Measurements from ENCODE around the gene WFS1. TPM values are rescaled to one million over a fixed set of nuclear protein-coding genes. Genes with fewer than 3 reads are reported as not detected.

WFS1 gene
- total RNA-seq, 1 donor from 2014 or later, result 199 TPM

DNA sequence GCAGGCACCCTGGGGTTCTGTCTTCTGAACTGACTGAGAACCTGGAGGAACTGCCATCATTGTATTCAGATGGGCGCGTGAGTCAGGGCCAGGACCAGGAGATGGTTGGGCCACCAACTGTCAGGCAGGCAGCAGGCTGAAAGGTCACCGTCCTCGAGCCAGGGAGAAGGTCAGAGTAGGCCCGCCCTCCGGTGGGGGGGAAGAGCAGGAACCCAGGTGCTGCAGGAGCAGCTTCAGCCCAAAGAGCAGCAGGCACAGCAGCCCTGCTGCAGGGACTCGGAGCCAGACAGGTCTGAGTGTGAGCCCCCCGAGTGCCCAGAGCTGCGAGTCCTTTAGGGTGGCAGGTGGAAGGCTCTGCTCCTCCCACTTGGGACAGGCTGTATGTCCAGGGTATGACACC lies 26.4 kb downstream of the WFS1 start:
- no peak for DNase-seq (ENCODE audit: extremely low read depth, low read depth, low spot score)

DNA sequence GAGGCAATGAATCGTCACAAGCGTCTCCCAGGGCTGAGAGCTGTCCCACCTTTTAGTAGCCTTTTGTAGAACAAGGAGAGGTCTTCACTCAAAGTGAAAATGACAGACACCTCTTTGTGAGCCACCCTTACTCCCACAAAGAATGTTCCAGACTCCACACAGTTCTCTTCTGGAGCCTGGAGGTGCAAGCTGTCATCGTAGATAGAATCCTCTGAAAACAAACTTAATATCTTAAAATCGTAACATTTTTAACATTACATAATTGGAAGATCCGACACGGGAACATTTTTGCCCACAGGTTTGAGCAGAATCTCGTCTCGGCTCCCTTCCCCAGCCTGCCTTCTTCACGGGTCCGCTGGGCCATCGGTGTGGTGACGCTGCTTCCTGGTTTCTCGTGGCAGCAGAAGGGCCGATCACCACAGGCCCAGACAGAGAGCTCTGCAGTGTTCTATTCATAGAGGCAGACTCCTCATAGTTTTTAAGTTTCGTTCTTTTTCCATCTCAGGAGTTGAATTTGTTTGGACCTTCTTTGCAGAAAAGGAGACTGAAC lies 27.7 kb downstream of the WFS1 start:
- DNase-seq (ENCODE audit: extremely low read depth, low read depth, low spot score), result no peak

DNA sequence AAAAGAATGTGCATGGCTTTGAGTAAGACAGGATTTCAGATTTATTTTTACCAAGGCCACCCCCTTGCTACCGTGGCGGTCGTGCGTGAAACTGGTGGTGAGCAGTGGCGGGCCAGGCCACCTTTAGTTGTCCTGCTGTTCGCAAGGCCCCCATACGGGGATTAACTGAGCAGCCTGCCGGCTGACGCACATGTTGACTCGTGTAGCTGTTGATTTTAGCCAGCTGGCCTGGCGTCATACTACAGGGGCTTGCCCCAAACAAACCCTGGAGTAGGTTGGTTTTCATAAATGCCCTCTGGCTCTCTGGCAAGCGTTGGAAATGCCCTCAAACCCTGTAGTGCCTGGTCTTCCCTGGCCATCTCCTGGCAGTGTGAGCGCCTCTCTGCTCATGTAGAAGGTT lies 28.4 kb downstream of the WFS1 start:
- no peak for DNase-seq (ENCODE audit: extremely low read depth, low read depth, low spot score)

DNA sequence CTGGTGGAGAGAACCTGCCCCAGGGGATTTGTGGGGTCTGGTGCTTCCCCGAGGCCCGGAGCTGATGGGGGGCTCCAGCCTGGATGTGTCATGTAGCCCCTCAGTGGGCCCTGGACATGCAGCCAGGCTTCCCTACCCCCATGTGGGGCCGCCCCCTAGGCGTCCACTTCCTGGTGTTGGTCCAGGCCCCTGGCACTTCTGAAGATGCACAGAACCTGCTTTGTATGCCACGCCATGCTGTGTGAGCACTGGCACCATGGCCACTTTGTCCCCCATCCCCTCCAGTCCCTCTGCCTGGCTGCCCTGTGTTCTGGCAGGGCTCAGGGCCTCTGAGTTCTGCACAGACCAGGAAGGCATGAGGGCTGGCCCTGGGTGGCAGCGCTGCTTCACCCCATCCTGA lies 29.2 kb downstream of the WFS1 start:
- no peak for DNase-seq (ENCODE audit: extremely low read depth, low read depth, low spot score)

DNA sequence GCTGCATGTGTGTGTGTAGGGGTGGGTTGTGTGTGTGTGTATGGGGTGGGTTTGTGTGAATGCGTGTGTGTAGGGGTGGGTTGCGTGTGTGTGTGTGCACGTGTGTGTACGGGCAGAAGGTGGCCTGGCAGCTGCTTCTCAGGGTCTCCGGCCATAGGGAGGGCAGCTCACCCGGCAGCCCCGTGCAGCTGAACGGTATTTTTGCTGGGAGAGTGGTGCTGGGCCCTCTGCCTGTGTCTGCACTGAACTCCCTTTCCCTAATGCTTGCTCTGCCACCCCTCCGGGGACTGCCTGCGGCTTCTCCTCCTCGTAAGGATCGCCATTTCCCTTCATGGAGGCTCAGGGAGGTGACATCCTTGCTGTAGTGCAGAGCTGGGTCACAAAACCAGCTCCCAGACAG lies 30.2 kb downstream of the WFS1 start:
- no peak for DNase-seq (ENCODE audit: extremely low read depth, low read depth, low spot score)

DNA sequence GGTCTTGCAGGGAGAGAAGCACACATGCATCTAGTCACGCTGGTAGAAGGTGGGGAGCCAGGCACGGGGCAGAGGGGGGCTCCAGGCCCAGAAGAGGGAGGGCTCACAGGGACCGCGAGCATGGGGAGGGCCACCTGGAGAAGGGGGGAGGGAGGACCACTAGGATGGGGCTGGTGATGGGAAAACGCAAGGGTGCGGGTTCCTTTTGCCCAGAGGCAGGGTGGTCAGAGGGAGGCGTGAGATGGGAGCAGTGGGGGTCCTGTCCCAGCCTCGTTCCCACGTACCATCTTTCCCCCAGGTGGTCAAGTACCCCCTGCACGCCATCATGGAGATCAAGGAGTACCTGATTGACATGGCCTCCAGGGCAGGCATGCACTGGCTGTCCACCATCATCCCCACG lies 30.7 kb downstream of the WFS1 start:
- no peak for DNase-seq (ENCODE audit: extremely low read depth, low read depth, low spot score)

DNA sequence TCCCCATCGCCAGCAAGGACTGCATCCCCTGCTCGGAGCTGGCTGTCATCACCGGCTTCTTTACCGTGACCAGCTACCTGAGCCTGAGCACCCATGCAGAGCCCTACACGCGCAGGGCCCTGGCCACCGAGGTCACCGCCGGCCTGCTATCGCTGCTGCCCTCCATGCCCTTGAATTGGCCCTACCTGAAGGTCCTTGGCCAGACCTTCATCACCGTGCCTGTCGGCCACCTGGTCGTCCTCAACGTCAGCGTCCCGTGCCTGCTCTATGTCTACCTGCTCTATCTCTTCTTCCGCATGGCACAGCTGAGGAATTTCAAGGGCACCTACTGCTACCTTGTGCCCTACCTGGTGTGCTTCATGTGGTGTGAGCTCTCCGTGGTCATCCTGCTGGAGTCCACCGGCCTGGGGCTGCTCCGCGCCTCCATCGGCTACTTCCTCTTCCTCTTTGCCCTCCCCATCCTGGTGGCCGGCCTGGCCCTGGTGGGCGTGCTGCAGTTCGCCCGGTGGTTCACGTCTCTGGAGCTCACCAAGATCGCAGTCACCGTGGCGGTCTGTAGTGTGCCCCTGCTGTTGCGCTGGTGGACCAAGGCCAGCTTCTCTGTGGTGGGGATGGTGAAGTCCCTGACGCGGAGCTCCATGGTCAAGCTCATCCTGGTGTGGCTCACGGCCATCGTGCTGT lies 31.5 kb downstream of the WFS1 start:
- DNase-seq (ENCODE audit: extremely low read depth, low read depth, low spot score), result no peak

DNA sequence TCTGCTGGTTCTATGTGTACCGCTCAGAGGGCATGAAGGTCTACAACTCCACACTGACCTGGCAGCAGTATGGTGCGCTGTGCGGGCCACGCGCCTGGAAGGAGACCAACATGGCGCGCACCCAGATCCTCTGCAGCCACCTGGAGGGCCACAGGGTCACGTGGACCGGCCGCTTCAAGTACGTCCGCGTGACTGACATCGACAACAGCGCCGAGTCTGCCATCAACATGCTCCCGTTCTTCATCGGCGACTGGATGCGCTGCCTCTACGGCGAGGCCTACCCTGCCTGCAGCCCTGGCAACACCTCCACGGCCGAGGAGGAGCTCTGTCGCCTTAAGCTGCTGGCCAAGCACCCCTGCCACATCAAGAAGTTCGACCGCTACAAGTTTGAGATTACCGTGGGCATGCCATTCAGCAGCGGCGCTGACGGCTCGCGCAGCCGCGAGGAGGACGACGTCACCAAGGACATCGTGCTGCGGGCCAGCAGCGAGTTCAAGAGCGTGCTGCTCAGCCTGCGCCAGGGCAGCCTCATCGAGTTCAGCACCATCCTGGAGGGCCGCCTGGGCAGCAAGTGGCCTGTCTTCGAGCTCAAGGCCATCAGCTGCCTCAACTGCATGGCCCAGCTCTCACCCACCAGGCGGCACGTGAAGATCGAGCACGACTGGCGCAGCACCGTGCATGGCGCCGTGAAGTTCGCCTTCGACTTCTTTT lies 32.2 kb downstream of the WFS1 start:
- DNase-seq (ENCODE audit: extremely low read depth, low read depth, low spot score), result no peak

DNA sequence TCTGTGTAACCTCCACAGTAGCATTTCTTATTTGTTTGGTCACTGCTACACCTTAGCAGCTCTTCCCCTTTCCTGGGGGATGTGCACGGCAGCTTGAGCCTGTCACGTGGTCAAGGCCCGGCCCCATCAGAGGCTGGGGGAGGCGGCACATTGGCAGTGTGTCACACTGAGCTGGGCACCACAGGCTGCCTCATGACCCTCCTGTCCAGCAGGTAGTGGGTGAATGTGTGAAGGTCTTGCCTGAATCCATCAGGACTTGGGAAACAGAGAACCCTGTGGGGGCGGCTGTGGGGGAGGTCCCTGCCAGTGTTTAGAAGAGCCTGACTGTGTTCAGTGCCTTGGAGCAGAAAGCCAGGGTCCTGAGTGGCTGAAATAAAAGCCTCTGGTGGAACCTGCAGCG lies 33.2 kb downstream of the WFS1 start:
- no peak for DNase-seq (ENCODE audit: extremely low read depth, low read depth, low spot score)

DNA sequence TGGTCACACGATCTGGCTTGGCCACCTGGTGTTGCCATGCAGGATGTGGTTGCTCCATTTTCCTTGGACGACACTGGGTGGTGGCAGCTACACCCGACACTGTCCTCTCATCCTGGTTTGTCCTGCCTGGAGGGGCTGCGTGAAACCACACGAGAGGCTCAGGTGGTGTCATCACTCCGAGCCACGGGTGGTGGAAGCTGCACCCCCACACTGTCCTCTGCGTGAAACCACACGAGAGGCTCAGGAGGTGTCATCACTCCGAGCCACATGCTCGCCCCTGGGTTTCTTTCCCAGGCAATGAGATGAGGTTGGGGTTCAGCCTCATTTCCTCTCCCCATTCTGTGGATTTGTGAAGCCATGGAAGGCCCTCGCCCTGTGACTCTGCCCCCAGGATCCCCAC lies 34.3 kb downstream of the WFS1 start:
- no peak for DNase-seq (ENCODE audit: extremely low read depth, low read depth, low spot score)

DNA sequence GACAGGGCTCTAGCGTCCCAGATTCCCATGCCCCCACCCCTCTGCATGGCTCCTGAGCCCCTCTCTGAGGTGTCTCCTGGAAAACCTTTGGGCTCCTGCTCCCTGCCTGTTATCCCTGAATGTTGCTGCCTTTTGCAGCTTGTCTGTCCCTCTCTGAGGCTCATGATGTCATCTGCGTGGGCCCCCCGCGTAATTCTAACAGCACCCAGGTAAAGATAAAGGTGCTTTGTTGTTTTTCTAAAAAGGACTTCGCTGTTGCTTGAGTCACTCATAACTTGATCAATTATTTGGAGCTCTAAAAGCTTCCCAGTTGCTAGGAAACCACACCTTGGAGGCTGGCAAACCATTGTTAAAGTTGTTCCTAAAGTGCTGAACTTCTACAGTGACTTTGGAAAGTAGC lies 36.6 kb downstream of the WFS1 start:
- DNase-seq (ENCODE audit: extremely low read depth, low read depth, low spot score), result no peak

DNA sequence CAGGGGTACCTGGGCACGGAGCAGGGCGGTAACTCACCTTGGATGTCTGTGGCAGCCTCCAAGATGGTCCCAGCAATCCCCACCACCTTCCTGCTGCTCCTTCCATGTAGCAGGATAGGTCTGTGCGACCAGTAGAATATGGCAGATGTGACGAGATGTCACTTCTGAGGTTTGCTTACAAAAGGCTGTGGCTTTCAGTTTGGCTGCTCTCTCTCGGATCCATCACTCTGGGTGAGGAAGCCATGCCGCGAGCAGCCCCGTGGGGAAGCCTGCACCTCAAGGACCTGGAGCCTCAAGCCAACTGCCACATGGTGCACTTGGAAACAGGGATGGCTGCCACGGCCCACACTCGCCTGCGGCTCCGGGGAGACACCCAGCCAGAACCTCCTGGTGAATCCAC lies 37.6 kb downstream of the WFS1 start:
- DNase-seq (ENCODE audit: extremely low read depth, low read depth, low spot score), result no peak

DNA sequence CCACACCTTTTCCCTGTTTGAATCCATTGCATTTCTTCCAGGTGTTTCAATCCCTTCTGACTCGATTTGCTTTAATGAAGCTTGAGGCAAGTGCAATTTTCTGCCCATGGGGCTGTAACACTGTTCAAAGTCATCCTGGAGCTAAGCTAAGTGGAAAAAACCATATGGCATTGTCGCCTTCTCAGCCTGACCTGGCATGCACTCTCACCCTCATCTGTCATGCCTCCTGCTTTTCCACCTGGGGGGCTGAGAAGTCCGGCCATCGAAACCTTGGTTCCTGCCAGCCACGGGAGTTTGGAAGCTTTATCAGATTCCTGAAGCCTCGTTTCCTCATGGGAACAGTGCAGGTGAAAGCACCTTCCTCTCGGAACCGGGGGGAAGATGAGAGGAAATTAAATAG lies 38.2 kb downstream of the WFS1 start:
- no peak for DNase-seq (ENCODE audit: extremely low read depth, low read depth, low spot score)

DNA sequence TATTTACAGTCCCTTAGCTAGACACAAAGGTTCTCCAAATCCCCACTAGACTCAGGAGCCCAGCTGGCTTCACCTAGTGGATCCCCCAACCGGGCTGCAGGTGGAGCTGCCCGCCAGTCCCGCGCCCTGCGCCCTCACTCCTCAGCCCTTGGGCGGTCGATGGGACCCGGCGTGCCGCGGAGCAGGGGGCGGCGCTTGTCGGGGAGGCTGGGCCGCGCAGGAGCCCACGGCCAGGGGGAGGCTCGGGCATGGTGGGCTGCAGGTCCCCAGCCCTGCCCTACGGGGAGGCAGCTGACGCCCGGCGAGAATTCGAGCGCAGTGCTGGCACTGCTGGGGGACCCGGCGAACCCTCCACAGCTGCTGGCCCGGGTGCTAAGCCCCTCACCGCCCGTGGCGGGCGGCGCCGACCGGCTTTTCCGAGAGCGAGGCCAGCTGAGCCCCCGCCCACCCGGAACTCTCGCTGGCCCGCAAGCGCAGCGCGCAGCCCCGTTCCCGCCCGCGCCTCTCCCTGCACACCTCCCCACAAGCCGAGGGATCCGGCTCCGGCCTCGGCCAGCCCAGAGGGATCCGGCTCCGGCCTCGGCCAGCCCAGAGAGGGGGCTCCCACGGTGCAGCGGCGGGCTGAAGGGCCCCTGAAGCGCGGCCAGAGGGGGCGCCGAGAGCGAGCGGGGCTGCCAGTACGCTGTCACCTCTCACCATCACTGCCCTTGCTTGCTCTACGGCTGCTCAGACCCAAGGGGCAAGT lies 39.4 kb downstream of the WFS1 start:
- no peak for DNase-seq (ENCODE audit: extremely low read depth, low read depth, low spot score)

DNA sequence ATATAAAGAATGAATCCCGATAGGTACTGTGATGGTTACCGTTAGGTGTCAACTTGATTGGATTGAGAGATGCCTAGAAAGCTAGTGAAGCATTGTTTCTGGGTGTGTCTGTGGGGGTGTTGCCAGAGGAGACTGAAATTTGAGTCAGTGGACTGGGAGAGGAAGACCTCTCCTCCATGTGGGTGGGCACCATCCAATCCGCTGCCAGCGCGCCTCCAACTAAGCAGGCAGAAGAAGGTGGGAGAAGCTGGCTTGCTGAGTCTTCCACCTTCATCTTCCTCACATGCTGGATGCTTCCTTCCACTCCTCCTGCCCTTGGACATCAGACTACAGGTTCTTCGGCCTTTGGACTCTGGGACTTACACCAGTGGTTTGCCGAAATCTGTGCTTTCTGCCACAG lies 40.1 kb downstream of the WFS1 start:
- DNase-seq (ENCODE audit: extremely low read depth, low read depth, low spot score), result no peak

DNA sequence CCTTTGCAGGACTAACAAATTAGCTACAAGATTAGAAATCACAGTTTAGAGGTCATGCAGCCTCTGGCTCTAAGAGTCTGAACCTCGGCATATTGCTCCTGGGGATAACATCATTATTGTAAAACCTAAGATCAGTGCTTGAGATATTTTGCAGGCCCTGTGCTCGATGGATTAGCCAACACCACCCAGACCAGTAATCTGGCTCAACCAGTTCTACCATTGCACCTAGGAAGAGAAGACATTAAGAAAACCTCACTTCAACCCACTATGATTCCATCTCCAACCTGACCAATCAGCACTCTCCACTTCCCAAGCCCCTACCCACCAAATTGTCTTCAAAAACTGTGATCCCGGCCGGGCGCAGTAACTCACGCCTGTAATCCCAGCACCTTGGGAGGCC lies 43.6 kb downstream of the WFS1 start:
- no peak for DNase-seq (ENCODE audit: extremely low read depth, low read depth, low spot score)

DNA sequence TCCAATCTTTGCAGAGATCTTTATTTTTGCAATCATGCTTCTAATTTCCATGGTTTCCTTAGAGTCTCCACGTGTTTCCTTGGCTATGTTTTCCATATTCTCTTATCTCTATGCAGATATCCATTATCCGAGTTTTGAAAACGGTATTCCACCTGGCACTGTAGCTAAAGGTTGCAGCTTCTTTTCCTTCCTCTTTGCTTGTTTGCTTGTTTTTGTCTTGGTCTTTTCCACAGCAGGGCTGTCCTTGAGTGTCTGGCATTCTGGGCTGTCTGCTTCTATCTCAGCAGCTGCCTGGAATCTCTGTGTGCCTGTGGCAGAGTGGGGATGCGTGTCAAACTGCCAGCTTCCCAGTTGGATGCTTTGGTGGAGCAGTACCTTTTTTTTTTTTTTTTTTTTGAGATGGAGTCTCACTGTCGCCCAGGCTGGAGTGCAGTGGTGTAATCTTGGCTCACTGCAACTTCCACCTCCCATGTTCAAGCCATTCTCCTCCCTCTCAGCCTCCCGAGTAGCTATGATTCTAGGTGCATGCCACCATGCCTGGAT lies 46.9 kb downstream of the WFS1 start:
- no peak for DNase-seq (ENCODE audit: extremely low read depth, low read depth, low spot score)

DNA sequence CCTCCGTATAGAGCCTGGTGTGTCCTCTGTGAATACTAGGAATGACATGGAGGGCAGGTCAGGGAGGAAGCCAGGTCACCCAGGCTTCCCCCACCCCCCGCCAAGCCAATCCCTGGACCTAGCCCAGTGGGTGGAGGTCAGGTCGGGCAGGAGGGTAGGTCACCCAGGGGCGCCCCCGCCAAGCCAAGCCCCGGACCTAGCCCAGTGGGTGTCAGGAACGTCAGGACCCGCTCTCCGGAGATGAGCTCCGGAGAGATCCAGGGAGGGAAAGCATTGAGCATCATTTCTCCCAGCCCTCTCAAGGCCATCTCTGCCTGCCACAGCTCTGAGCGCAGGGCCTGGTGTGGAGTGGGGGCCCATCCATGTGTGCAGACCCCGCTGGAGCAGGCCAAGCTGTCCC lies 48.6 kb downstream of the WFS1 start:
- DNase-seq (ENCODE audit: extremely low read depth, low read depth, low spot score), result no peak

DNA sequence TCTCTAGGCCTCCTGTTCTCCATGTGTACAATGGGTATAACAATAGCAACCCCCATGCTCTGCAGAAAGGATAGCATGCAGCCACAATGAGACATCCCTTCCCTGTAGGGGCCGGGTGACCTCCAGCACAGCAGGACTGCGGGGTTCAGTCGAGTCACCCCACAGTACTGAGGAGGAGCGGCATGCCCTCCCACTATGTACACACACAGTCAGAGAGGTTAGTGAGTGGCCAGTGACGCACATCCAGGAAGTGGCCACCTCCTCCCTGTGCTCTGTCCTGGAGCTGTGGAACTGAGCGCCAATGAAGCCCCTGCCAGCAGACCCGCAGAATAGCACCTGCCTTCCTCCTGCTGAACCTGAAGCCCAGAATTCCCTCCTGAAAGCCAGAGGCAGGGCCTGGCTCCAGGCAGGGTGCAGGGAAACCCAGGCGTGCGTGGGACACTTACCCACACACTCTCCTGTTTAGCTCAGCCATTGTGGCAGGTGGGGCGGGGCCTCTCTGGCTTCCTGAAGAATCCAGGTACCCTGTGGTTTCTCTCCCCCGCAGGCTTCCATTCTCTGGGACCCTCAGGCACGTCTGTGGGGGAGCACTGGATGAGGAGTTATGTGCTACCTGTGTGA lies 50.0 kb downstream of the WFS1 start:
- no peak for DNase-seq (ENCODE audit: extremely low read depth, low read depth, low spot score)

DNA sequence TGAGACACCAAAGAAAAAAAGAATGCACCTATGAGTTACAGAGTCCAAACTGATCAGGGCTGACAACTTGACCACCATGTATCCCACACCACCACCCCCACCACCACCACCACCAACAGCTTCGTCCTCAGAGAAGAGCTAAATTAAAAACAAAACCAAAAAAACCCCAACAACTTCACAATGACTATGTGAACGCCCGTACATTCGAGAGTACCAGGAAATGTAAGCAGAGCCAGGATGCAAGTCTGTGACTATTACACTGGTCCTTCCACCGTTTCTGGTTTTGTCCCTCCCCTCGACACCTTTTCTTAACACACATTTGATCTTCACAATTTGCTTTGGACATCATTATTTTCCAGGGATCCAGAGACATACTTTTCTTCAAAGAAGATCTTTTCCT lies 51.0 kb downstream of the WFS1 start:
- DNase-seq (ENCODE audit: extremely low read depth, low read depth, low spot score), result no peak

DNA sequence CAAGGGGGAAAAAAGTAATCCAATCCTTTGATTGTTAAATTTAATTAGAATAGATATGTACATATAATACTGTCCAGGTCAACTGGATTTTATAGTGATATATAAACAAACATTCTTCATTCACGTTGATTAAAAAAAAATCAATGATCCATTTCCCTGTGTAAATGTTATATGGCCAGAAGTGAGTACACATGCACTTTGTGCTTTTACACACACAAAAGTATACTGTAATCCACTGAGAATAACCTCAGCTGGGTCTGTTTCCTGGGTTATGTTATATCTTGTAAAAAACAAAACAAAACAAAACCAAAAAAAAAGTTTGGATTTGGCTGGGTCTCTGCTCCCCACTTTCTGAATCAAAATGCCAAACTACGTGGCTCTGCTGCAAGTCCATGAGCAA lies 51.7 kb downstream of the WFS1 start:
- no peak for DNase-seq (ENCODE audit: extremely low read depth, low read depth, low spot score)
